HG03108 (cell line): Measurements from ENCODE around the gene LGALS7.
A peak's percentile ranks its signal among the peaks of the same experiment; 100 is the strongest.
"Not testable (repeated sequence)": the region's sequence is repeated elsewhere in the genome, so short reads cannot be mapped to it uniquely, and the experiment has no call there.

Experiments
- ATAC-seq: cut with Tn5 transposase; IDR thresholded peaks from one replicate; pipeline ENCODE4 v1.9.1; 2021; ENCODE audit warnings: moderate library complexity; ENCODE audit not compliant: unreplicated experiment

The LGALS7 gene

DNA sequence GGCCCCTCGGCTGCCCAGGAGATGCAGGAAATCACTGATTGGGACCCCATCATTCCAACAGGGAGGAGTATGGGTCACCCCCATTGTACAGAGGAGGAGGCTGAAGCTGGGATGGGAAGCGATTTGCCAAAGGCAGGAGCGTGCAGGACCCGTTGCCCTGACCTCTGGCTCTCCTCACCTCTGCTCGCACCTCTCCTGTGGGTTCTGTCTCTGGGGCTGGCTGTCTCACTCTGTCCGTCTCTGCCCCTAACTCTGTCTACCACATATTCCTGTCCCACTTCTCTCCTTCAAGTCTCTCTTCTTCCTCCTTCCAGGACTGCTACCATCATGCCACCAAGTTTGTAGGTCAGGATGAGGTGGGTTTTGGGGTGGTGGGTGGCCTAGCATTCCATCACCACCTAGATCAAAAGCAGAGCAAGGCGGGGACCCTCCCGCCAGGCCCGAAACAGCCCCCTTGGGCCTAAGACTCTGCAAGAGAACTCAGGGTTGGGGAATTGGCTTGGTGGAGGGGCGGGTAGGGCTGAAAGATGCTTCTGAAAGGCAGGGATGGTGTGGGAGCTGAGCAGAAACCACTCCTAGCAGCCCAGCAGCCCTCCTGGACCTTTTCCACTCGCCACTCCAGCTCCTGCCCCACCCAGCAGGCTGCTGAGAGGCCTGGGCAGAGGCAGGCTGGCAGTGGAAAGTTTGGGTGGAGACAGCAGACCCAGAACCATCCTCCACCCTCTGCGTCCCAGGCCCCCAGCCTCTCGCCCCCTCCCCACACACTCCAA is 1.0 kb upstream of the LGALS7 start:
- ATAC-seq: no peak

DNA sequence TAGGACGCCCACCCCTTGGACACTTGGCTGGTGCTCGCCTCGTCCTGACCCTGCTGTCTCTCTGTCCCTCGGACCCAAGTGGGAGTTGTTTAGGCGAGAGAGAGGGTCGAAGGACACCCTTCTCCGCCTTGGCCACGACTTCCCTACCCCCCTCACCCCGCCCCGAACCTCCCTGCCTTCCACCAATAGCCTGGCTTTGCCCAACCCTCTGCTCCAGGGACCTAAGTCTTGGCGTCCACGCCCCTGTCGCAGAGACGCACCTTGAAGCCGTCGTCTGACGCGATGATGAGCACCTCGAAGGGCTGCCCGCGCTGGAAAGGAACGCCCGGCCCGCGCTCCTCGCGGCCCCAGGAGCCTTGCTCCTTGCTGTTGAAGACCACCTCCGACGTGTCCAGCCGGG is 1.7 kb downstream of the LGALS7 start:
- ATAC-seq: not testable (repeated sequence)

DNA sequence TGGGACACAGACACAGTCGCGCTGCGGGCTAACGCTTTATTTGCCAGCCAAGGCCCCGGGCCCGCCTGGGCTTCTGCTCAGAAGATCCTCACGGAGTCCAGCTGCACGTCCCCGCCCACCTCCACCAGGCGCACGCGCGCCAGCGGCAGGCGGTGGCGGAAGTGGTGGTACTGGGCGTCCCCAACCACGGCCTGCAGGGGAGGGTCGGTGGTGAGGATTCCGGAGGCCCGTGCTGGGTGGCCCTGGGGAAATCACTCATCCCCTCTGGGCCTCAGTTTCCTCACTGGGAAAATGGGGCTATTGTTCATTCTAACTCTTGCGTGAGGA is 2.4 kb downstream of the LGALS7 start:
- peak; percentile 61 for ATAC-seq

DNA sequence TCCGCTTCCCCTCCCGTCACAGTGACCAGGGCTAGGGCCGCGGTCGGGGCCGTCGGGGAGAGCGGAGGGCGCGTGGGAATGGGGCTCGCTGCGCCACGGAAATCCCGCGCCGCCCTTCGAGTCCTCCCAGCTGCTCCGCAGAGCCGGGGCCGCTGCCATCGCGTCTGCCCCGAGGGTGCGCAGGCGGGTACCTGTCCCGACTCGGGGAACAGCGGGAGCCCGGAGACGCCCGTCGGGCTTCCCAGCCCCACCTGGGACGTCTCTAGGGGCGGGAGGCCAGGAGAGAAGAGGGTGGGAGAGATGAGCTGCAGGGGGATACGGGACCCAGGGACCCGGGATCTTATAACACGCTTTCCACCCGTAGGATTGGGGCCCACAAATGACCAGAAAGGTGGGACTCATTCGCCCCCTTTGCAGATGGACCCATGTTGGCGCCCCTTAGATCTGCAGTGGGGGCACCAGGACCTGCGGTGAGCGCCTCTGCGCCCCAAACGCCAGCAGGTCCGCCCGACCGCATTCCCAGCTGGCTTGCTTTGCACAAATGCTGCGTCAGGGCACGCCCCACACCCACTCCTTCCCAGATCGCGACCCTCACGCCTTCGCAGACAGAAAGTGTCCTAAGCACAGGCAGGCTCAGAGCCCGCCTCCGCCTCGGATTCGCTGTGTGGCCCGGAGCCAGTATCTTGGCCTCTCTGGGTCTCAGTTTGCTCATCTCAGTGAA is 2.9 kb downstream of the LGALS7 start:
- not testable (repeated sequence) for ATAC-seq

DNA sequence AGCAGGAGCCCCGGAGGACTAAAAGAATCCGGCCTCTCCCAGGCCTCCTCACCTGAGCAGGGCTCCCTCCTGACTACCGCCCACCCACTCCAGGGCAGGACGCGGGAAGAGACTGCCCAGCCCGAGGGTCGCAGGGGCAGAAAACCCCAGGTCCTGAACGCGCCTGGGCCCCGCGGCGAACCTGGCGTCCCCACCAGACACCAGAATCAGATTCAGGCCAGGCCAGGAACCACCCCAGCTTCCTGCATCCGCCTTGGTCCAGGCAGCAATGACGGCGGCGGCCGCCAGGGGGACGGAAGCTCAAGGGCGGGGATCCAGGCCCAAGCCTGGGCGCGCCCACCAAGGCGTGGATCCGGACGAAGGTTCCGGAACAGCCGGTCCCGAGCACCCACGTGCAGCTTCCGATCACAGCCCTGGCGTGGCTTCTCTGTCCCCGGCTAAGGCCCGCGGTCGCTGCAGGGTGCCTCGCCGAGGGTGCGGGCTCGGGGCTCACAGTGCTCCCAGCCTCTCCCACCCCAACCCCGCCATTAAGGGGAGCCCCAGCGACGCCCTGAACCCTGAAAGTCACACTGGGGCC is 3.6 kb downstream of the LGALS7 start:
- ATAC-seq: peak; percentile 69

DNA sequence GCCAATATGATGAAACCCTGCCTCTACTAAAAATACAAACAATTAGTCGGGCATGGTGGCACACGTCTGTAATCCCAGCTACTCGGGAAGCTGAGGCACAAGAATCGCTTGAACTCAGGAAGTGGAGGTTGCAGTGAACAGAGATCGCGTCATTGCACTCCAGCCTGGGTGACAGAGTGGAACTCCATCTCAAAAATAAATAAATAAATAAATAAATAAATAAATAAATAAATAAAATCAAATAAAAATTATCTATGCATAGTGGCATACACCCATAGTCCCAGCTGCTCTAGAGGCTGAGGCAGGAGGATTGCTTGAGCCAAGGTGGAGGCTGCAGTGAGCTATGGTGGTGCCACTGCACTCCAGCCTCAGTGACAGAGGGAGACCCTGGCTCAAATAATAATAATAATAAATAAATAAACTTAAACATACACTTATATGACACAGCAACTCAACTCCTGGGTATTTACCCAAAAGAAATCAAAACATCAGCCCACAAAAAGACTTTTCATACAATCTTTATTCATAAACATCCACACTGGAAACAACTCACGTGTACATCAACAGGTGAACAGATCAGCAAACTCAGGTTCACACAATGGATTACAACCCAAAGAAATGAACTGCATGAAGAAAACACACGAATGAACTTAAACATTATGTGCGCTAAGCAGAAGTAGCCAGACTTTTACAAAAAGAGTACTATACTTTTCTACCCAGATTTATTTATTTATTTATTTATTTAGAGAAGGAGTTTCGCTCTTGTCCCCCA is 6.9 kb downstream of the LGALS7 start:
- no peak for ATAC-seq

DNA sequence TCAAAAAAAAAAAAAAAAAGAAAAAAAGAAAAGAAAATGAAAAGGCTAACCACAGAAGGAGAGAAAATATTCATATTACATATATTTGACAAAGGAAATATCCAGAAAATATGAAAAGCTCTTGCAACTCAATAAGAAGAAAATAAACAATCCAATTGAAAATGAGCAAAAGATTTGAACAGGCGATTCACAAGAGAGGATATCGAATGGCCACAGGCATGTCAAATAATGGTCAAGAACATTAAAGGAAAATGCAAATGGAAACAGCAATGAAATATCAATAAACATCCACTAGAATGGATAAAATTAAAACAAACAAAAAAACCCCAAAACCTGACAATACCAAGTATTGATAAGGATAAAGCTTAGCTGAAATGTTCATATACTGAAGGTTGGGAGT is 8.1 kb downstream of the LGALS7 start:
- ATAC-seq: no peak

DNA sequence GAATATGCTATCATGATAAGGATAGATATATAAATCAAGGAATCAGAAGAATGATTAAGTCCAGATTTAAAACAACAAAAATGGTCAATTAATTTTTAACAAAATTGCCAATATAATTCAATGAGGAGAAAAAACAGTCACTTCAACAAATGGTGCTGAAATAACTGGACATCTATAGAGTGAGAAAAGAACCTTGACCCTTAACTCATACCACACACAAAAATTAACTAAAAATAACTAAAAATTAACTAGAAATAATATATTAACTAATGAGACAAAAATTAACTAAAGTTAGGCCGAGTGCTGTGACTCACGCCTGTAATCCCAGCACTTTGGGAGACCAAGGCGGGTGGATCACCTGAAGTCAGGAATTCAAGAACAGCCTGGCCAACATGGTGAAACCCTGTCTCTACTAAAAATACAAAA is 9.5 kb downstream of the LGALS7 start:
- no peak for ATAC-seq

DNA sequence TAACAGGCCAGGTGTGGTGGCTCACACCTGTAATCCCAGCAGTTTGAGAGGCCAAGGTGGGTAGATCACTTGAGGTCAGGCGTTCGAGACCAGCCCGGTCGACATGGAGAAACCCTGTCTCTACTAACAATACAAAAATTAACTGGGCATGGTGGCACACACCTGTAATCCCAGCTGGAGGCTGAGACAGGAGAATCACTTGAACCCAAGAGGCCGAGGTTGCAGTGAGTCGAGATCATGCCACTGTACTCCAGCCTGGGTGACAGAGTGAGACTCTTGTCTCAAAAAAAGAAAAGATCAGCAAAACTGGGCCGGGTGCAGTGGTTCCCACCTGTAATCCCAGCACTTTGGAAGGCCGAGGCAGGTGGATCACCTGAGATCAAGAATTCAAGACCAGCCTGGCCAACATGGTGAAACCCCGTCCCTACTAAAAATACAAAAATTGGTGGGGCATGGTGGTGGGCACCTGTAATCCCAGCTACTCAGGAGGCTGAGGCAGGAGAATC is 11.4 kb downstream of the LGALS7 start:
- not testable (repeated sequence) for ATAC-seq

DNA sequence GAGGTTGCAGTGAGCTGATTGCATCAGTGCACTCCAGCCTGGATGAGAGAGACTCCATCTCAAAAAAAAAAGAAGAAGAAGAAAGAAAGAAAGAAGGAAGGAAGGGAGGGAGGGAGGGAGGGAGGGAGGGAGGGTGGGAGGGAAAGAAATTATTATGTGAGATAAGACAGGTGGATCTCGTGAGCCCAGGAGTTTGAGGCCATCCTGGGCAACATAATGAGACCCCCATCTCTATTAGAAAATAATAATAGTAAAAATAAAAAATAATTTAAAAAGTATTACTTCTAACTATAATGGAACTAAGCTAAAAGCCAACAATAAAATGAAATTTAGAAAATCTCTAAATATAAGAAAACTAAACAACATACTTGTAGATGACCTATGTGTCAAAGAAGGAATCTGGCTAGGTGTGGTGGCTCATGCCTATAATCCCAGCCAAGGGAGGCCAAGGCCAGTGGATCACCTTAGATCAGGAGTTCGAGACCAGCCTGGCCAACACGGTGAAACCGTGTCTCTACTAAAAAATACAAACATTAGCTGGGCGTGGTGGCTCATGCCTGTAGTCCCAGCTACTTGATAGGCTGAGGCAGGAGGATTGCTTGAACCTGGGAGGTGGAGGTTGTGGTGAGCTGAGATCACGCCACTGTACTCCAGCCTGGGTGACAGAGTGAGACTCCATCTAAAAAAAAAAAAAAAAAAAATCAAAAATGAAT is 12.4 kb downstream of the LGALS7 start:
- ATAC-seq: not testable (repeated sequence)

DNA sequence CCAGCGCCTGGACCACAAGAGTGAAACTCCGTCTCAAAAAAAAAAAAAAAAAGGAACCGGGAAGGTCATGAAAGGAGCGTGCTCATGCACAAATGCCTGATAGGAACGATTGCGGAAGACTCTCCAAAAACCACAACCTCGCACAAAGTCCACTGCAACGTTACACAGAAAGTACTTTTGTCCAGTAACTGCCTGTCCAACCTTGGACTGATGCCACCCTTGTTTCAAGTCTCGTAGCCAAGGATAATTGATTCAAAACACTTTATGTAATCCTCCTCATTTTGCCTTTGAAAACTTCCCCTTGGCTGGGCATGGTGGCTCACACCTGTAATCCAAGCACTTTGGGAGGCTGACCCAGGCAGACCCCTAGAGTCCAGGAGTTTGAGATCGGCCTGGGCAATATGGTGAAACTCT is 13.7 kb downstream of the LGALS7 start:
- ATAC-seq: no peak

DNA sequence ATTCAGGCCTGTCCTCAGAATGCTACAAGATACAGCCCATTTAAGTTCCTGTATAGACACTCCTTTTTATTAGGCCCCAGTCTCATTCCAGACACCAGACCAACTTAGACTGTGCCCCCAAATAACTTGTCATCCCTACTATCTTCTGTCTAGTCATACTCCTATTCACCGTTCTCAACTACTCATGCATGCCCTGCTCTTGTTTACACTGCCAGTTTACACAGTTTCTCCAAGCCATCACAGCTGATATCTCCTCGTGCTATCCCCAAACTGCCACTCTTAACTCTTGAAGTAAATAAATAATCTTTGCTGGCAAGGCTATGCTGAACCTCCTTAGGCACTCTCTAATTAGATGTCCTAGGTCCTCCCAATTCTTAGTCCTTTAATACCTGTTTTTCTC is 19.1 kb downstream of the LGALS7 start:
- not testable (repeated sequence) for ATAC-seq

DNA sequence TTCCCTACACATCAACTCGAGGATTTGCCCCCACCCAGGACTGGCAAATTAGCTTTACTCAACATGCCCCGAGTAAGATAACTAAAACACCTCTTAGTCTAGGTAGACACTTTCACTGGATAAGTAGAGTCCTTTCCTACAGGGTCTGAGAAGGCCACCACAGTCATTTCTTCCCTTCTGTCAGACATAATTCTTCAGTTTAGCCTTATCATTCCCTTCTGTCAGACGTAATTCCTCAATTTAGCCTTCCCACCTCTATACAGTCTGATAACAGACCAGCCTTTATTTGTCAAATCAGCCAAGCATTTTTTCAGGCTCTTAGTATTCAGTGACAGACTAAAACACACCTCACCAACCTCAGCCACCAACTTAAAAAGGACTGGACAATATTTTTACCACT is 19.5 kb downstream of the LGALS7 start:
- not testable (repeated sequence) for ATAC-seq

DNA sequence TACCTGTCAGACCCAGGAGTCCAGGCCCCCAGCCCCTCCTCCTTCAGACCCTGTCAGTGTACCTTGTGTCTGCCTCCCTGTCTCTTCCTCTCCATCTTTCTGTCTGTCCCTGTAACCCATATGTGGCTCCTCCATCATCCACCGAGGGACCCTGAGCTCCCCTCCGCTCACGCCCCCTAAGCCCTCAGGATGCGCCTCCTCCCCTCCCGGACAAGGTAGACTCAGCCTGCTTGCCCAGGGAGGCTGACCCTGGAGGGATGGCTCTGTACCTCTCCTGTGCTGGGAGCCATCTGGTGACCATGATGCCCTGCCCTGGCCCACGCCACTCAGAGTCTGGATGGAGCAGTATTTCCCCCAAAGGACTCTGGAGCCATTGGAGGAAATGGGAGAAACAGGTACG is 28.0 kb downstream of the LGALS7 start:
- ATAC-seq: no peak

DNA sequence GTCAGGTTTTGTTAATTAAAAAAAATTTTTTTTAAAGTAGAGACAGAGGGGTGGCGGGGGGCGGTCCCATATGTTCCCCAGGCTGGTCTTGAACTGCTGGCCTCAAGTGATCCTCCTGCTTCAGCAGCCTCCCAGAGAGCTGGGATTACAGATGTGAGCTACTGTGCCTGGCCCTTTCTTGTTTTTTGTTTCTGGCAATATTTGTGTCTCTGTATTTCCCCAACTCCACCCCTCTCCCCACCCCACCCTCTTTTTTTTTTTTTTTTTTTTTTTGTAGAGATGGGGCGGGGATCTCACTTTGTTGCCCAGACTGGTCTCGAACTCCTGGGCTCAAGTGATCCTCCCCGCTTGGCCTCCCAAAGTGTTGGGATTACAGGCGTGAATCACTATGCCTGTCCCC is 28.4 kb downstream of the LGALS7 start:
- no peak for ATAC-seq

DNA sequence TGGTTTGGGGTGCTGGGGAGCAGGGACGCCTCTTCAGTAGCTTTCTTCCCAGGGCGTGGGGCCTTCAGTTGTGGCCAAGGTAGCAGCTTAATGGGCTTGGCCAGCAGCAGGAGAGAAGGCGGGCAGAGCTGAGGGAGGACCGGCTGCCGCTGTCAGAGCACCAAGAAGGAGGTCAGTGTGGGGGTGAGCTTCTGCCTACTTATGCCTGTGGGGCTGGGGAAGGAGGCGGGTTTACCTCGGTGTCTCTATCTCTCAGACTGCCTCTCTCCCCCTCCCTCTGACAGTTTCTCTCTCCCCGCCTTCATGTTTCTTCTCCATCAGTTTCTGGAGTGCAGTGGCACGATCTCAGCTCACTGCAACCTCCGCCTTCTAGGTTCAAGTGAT is 29.0 kb downstream of the LGALS7 start, which contains the start of gene CAPN12:
TSS of gene CAPN12 (minus strand) at position 177 of the 384 bp plus-strand sequence. CDS start 309 bp downstream, outside the sequence.
- ATAC-seq: no peak

DNA sequence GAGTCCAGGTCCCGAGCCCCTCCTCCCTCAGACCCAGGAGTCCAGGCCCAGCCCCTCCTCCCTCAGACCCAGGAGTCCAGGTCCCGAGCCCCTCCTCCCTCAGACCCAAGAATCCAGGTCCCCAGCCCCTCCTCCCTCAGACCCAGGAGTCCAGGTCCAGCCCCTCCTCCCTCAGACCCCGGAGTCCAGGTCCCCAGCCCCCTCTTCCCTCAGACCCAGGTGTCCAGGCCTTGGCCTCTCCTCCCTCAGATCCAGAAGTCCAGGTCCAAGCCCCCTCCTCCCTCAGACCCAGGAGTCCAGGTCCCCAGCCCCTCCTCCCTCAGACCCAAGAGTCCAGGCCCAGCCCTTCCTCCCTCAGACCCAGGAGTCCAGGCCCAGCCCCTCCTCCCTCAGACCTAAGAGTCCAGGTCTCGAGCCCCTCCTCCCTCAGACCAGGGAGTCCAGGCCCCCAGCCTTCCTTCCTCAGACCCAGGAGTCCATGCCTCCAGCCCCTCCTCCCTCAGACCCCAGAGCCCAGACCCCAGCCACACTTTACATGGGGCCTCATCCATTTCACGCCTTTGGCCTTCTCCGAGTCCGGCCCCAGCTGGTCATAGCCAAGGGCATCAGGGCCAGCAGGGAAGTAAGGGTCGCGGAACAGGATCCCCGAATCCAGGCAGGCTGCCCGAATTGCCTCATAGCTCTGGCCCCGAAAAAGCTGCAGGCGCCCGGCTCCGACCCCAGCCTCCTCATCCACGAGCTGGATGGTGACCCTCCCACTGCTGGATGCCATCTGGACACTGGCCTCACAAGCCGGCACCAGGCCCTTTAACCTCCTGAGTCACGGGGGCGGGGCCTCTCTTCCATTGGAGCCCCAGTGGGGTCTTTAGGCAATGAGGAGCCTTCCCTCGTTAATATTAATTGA is 29.7 kb downstream of the LGALS7 start:
- ATAC-seq: no peak

DNA sequence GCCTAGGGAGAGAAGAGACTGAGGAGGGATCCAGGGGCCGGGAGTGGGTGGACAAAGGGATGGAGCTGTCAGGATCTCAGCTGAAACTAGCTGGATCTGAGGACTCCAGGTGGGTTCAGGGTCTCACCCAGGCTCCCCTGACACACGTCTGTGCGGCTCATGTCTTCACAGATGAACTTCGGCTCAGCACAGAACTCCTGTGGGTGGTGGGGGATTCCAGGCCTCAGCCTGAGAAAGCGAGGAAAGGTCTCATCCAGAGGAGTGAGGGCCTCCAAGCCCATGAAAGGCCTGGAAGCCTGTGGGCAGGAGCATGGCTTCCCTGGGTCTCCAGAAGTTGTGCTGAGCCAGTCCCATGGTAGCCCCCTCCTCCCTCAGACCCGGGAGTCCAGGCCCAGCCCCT is 30.4 kb downstream of the LGALS7 start:
- ATAC-seq: no peak

DNA sequence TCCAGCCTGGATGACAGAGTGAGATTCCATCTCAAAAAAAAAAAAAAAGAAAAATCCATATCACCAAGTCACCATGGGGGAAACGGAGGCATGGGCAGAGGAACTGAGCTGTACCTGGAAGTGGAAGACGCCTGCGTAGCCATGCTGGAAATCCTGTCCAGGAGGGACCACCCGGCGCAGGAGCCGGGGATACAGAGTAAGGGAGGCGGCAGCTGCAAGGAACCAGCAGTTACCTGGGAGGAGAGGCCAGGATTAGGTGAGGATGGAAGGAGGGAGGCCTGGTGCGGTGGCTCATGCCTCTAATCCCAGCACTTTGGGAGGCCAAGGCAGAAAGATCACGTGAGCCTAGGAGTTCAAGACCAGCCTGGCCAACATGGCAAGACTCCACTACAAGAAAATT is 31.0 kb downstream of the LGALS7 start:
- ATAC-seq: no peak
